ENCODE measurements around the gene ZBTB16. TPM values are rescaled to one million over a fixed set of nuclear protein-coding genes. Genes with fewer than 3 reads are reported as not detected.

Gene ZBTB16
- total and polyA plus RNA-seq, 2 of the 13 experiments (the other 11 are each of a cell fraction or from before 2014, with no cell fraction given): not detected

DNA sequence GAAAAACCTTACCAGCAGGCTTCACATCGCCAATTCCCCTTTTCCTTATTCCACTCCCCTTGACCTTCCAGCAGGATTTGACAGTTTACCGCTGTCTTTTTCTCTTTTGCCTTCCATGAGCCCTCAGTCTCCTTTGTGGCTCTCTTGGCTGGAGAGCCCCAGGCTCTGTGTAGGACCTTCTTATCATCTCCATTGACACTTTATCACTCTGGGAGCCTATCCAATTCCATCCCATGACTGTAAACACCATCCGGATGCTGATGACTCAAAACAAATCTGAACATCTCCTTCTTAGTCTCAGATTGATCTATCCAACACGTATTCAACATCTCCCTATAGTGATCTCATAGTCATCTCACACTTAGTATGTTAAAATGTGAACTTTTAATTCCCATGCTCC lies 48.6 kb upstream of the ZBTB16 start:
- no peaks in the 10 kb centered on the region; a peak in 2 of 5 replicates for H3K27me3 ChIP-seq (ENCODE audit: control insufficient read depth in 1 of 2, insufficient read depth in 2 of 2, low read length in 2 of 2)
- no peak overlapping the region for H3K9ac ChIP-seq (ENCODE audit: insufficient read depth, low read depth, low read length)
- WGBS (ENCODE audit: low lambda C conversion rate): 24% methylated on average over 4 of the region's 4 CpGs
- no peaks in the 10 kb centered on the region for H3K9me3 ChIP-seq (ENCODE audit: low read length)
- ATAC-seq (no peak), DNase-seq (ENCODE audit: low spot score) (no peak), FAIRE-seq (no peak)
- no peaks in the 10 kb centered on the region for H3K36me3 ChIP-seq (replicated peaks in 1 of 2; ENCODE audit: control insufficient read depth in 1 of 2, insufficient read depth in 2 of 2, low read length in 2 of 2)
- TF ChIP-seq ZNF510 (CRISPR knock-in tag; IDR thresholded peaks at IDR 0.05; ENCODE audit: low read depth) (no peak), SIX4 (CRISPR knock-in tag; IDR thresholded peaks at IDR 0.05) (no peak), RXRB (CRISPR knock-in tag; IDR thresholded peaks at IDR 0.05; ENCODE audit: borderline replicate concordance) (no peak), CHD4 (IDR thresholded peaks at IDR 0.05; ENCODE audit: borderline replicate concordance, low read length) (no peak), KLF12 (CRISPR knock-in tag; IDR thresholded peaks at IDR 0.05; ENCODE audit: borderline replicate concordance) (no peak), MAFF (IDR thresholded peaks at IDR 0.05; ENCODE audit: low read depth, low read length) (no peak), ZNF3 (CRISPR knock-in tag; IDR thresholded peaks at IDR 0.05) (no peak), FOXK2 (IDR thresholded peaks at IDR 0.05) (no peak), NR2F6 (IDR thresholded peaks at IDR 0.05) (no peak), NR2F6 (CRISPR knock-in tag; IDR thresholded peaks at IDR 0.05) (no peak), NFIB (CRISPR knock-in tag; IDR thresholded peaks at IDR 0.05; ENCODE audit: borderline replicate concordance) (no peak), SP2 (CRISPR knock-in tag; IDR thresholded peaks at IDR 0.05) (no peak), TAF15 (IDR thresholded peaks at IDR 0.05; ENCODE audit: low read depth, low read length, poor library complexity, severe bottlenecking) (no peak), THYN1 (CRISPR knock-in tag; IDR thresholded peaks at IDR 0.05; ENCODE audit: borderline replicate concordance, low read depth) (no peak), ARHGAP35 (CRISPR knock-in tag; IDR thresholded peaks at IDR 0.05; ENCODE audit: borderline replicate concordance) (no peak), ZNF230 (CRISPR knock-in tag; IDR thresholded peaks at IDR 0.05) (no peak), CCDC6 (CRISPR knock-in tag; IDR thresholded peaks at IDR 0.05) (no peak)
- TF ChIP-seq, protein P1, sequence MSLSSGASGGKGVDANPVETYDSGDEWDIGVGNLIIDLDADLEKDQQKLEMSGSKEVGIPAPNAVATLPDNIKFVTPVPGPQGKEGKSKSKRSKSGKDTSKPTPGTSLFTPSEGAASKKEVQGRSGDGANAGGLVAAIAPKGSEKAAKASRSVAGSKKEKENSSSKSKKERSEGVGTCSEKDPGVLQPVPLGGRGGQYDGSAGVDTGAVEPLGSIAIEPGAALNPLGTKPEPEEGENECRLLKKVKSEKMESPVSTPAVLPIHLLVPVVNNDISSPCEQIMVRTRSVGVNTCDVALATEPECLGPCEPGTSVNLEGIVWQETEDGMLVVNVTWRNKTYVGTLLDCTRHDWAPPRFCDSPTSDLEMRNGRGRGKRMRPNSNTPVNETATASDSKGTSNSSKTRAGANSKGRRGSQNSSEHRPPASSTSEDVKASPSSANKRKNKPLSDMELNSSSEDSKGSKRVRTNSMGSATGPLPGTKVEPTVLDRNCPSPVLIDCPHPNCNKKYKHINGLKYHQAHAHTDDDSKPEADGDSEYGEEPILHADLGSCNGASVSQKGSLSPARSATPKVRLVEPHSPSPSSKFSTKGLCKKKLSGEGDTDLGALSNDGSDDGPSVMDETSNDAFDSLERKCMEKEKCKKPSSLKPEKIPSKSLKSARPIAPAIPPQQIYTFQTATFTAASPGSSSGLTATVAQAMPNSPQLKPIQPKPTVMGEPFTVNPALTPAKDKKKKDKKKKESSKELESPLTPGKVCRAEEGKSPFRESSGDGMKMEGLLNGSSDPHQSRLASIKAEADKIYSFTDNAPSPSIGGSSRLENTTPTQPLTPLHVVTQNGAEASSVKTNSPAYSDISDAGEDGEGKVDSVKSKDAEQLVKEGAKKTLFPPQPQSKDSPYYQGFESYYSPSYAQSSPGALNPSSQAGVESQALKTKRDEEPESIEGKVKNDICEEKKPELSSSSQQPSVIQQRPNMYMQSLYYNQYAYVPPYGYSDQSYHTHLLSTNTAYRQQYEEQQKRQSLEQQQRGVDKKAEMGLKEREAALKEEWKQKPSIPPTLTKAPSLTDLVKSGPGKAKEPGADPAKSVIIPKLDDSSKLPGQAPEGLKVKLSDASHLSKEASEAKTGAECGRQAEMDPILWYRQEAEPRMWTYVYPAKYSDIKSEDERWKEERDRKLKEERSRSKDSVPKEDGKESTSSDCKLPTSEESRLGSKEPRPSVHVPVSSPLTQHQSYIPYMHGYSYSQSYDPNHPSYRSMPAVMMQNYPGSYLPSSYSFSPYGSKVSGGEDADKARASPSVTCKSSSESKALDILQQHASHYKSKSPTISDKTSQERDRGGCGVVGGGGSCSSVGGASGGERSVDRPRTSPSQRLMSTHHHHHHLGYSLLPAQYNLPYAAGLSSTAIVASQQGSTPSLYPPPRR (CRISPR knock-in tag; IDR thresholded peaks at IDR 0.05; ENCODE audit: borderline replicate concordance): no peak
- TF ChIP-seq, protein P2, sequence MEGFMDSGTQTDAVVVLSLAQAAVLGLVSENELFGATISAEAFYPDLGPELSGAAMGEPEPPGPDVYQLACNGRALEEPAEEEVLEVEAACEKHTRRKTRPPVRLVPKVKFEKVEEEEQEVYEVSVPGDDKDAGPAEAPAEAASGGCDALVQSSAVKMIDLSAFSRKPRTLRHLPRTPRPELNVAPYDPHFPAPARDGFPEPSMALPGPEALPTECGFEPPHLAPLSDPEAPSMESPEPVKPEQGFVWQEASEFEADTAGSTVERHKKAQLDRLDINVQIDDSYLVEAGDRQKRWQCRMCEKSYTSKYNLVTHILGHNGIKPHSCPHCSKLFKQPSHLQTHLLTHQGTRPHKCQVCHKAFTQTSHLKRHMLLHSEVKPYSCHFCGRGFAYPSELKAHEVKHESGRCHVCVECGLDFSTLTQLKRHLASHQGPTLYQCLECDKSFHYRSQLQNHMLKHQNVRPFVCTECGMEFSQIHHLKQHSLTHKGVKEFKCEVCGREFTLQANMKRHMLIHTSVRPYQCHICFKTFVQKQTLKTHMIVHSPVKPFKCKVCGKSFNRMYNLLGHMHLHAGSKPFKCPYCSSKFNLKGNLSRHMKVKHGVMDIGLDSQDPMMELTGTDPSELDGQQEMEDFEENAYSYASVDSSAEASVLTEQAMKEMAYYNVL (CRISPR knock-in tag; IDR thresholded peaks at IDR 0.05; ENCODE audit: borderline replicate concordance): no peak
- TF ChIP-seq, protein P3, sequence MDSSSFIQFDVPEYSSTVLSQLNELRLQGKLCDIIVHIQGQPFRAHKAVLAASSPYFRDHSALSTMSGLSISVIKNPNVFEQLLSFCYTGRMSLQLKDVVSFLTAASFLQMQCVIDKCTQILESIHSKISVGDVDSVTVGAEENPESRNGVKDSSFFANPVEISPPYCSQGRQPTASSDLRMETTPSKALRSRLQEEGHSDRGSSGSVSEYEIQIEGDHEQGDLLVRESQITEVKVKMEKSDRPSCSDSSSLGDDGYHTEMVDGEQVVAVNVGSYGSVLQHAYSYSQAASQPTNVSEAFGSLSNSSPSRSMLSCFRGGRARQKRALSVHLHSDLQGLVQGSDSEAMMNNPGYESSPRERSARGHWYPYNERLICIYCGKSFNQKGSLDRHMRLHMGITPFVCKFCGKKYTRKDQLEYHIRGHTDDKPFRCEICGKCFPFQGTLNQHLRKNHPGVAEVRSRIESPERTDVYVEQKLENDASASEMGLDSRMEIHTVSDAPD (CRISPR knock-in tag; IDR thresholded peaks at IDR 0.05): no peak
- no peaks in the 10 kb centered on the region for H3K4me1 ChIP-seq (ENCODE audit: insufficient read depth, low read length)
- no peaks in the 10 kb centered on the region for H3K79me2 ChIP-seq (ENCODE audit: insufficient read depth, low read length)
- intact Hi-C loops (cut with micrococcal nuclease; ENCODE audit: unreplicated experiment): no loop called here
- ChIA-PET CTCF (ENCODE audit: low intra/inter-chr PET ratio, low total read pairs) (no interaction called here), POLR2A (no interaction called here)
- no peak overlapping the region for H2AFZ ChIP-seq (ENCODE audit: low read length)
- H4K20me1 ChIP-seq (ENCODE audit: insufficient read depth, low read length): no peaks in the 10 kb centered on the region
- in situ Hi-C loops (cut with HindIII; ENCODE audit: extremely low pct_ligation_motif_present, low pct_unique_long_range_greater_than_20kb): no loop called here
- BruUV-seq (replicated peaks): no TSS peak
- no peak overlapping the region for H3K4me2 ChIP-seq (ENCODE audit: low read depth, low read length)
- no peak overlapping the region for H3K27ac ChIP-seq (ENCODE audit: extremely low read length, insufficient read depth, low read length)
- H3K4me3 ChIP-seq (replicated peaks in 1 of 3; ENCODE audit: insufficient read depth in 1 of 3, low read depth in 2 of 3, low read length in 3 of 3): no peak overlapping the region

Measured in HepG2 (cell line).